Bone marrow (tissue), 2 donors: ENCODE results near the gene MAGI2.

Source experiments
- DNase-seq, 2 donors: peaks; one replicate each; lab custom pipeline; 2025; lab: John Stamatoyannopoulos, UW

The MAGI2 gene

GRCh38 chr7:79302293-79302692 lies 151.2 kb downstream of the MAGI2 start:
- no peak for DNase-seq

GRCh38 chr7:79301419-79301818 lies 152.0 kb downstream of the MAGI2 start:
- DNase-seq: no peak

- no peak for DNase-seq
Observed at GRCh38 chr7:79300573-79300972, 152.9 kb downstream of the MAGI2 start.

DNA sequence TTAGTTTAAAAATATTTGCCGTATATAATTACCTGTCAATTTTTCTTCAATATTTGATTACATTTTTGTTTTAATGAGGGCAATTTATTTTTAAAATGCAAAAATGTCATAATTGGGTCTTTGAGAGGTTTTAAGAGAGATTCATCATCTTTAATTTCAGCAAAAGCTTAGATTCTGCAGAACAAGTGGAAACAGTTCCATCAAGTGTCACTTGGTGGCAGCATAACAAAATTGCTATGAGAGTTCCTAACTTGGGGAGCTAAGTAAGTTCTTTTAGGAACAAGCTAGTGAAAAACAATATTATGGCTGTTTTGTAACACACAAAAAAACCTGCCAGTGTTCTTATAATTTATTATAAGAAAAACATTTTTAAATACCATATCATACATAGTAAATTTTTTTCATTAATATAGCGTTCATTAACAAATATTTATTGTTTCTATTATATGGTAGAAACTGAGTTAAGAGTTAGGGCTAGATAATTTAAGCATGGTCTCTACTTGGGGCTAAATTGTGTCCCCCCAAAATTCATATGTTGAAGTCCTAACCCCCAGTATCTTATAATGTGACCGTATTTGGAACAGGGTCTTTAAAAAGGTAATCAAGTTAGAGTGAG lies 155.2 kb downstream of the MAGI2 start:
- no peak for DNase-seq

- no peak for DNase-seq
Observed at GRCh38 chr7:79296553-79297320, 156.7 kb downstream of the MAGI2 start.

- no peak for DNase-seq
Observed at GRCh38 chr7:79293655-79294142, 159.8 kb downstream of the MAGI2 start.

- no peak for DNase-seq
Observed at GRCh38 chr7:79292834-79293233, 160.6 kb downstream of the MAGI2 start.

DNA sequence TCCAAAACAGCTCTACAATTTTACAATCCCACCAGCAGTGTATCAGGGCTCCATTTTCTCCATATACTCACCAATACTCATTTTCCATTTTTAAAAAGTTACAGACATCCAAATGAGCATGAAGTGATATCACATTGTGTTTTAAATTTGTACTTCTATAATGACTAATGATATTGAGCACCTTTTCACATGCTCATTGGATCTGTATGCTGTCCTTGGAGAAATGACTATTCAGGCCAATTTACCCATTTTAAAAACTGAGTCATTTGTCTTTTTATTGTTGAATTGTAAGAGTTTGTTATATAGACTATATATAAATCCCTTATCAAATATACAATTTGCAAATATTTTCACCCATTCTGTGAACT lies 162.0 kb downstream of the MAGI2 start:
- no peak for DNase-seq

GRCh38 chr7:79290841-79291497 lies 162.5 kb downstream of the MAGI2 start:
- no peak for DNase-seq

DNA sequence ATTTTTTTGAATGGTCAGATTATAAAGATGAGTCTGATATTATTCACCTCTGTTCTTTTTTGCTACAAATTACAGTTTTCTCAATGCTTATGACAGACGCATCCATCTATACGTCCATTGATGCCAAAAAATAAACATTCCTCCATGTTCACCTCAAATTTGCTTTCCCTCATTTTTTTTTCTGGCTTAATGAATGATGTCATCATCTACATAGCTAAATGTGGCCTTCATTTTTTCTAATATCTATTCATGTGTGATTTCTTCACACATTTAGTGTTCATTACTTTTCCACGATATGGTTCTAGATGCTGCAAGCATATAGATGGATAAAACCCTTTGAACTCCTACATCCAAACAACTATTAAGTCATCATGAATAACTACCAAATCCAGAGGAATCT lies 163.1 kb downstream of the MAGI2 start:
- DNase-seq: no peak

- DNase-seq: no peak
Observed at GRCh38 chr7:79288655-79289054, 164.8 kb downstream of the MAGI2 start.

DNA sequence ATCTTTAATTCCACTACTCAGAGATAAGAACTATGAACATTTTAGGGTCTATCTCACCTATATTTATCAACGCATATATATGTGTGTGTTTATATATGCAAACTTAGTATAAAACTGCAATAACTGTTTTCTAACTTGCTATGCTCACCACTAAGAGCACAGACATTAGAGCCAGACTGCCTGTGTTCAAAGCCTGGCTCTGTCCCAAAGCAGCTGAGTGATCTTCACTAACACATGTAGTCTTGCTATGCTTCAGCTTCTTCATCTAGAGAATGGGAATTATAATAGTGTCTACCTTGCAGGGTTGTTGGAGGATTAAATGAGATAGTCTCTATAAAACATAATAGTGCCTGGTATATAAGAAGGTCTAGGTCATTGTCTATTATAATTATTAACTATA lies 165.5 kb downstream of the MAGI2 start:
- no peak for DNase-seq

DNA sequence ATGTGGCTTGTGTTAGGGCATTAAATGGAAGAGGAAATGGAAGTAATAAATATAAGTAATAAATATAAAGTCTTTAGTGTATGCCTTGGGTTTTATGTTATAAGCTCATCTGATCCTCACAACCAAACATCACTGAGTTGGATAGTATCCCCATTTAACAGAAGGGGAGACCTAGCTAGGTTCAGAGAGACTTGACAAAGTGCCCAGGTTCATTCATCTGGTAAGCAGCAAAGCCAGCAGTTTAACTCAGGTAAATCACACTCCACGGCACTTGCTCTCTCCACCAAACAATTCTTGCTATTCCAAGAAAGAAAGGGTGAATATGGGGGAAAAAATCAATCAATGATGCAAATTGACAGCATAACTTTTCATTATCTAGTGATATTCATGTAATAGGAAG lies 167.3 kb downstream of the MAGI2 start:
- no peak for DNase-seq

GRCh38 chr7:79285756-79286155 lies 167.7 kb downstream of the MAGI2 start:
- DNase-seq: no peak

GRCh38 chr7:79284211-79284610 lies 169.3 kb downstream of the MAGI2 start:
- no peak for DNase-seq

DNA sequence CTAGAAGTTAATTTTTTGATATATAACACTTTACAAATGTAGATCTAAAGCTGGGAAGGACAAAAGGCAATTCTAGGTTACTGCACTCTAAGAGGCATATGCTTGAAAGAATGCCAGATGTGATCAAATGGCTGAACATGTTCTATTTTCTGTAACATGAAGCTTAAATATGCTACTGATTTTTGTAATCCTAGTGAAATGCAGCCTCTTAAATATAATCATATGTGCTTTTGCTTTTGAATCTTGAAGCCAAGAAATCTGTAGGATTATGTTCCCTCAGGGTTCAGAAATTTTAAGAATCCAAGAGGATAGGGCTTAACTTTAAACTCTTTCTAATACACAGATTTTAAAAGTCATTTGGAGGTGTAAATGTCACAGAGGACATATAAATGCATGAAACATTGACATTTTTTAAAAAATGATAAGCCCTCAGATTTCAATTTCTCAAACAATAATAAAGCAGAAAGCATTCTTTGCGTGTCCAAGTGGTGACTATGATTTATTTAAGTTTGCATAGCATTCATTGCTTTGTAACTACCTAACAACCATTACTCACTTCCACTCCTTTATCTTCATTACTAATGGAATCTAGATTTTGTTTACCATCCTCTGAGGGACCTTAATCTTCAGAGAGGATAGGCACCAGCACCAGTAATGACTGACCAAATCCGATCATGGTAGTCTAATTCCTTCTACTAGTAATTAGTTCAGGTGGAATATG lies 170.4 kb downstream of the MAGI2 start:
- no peak for DNase-seq

GRCh38 chr7:79282070-79282694 lies 171.3 kb downstream of the MAGI2 start:
- DNase-seq: no peak

DNA sequence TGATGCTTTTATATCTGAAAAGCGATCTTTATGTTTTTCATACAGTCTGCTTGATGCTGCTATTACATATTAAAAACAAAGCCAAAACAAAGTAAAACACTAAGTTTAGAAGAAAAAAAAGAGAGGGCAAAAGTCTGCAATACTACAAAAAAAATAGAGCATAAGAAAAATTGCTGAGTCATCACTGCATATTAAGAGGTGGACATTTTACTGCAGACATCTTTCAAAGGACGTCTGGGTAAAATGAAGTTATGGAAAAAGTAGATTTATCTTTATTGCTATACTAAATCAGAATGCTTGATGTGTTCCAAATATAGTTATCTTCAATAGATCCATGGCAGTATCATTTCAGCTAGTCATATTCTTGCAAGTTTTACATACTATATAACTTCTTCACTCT lies 172.0 kb downstream of the MAGI2 start:
- no peak for DNase-seq

GRCh38 chr7:79272938-79273337 lies 180.5 kb downstream of the MAGI2 start:
- no peak for DNase-seq

DNA sequence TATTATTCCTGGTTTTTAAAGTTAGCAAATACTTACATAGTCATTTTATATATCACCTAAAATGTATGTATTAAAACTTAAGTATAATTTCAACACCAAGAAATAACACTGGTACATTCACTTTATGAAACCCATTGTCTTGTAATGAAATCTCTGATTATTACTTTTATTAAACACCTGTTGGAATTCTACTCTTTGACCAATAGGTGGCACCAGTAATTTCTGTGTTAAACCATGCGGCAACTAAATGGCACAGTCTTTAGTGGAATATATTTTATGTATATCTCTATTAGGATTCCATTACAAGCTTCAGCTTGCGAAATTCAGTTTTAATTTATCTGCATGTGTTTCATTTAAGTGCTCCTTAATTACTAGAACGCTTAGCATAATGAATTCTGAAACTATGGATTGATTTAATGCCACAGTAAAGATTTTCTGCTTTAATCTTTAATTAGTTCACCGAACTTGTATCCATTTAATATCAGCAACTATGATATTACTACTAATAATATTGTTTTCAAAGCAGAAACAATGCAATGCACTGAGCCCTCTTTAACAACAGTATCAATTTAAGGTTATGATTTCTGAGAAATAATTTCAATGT lies 181.3 kb downstream of the MAGI2 start:
- no peak for DNase-seq

DNA sequence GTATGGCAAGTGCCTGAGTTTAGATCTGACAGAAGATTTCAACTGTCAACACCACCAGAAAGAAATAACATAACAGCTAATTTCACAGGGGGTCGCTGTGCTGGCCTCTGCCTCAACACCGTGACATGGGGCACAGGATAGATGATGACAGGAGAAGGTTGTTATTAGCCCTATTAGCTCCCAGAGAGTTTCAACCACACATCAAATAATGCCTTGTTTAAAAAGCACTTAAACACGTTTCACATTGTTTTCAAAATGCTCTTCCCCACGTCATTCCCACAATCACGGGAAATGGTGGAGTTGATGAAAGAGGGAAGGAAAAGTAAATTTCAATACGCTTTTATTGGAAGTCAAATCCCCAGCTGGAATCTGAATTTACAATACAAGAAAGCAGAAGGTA lies 184.7 kb downstream of the MAGI2 start:
- DNase-seq: no peak

DNA sequence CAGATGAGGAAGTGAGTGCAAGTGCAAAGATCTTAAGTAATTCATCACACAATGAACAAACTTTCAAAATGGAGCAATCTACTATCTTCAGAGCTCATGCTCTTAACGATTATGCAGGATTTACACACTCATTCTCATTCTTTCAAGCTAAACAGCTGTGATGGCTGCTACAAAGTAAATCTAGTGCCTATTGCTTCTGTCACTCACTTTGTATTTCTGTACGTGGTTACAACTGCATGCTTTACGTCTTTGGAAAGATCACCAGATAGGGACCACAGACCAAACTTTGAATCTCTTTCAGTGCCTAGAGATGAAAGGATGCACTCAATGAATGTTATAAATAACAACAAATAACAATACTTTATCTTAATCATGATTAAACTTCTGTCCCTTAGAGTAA lies 194.6 kb downstream of the MAGI2 start:
- DNase-seq: no peak
